KBM-7 (cell line): Measurements from ENCODE around the gene CDKN2B-AS1.

Source experiments
- DNase-seq: peaks from one replicate; pipeline ENCODE4 v3.0.0-alpha.2; 2015
- in situ Hi-C: fragments of 300-500 bp; cut with MboI; formaldehyde crosslinking; loops from 2 replicates; pipeline ENCODE4 v1.14.3; 2020; ENCODE audit warnings: low sequenced_read_pairs, low pct_unique_long_range_greater_than_20kb, mixed read lengths

Gene CDKN2B-AS1

DNA sequence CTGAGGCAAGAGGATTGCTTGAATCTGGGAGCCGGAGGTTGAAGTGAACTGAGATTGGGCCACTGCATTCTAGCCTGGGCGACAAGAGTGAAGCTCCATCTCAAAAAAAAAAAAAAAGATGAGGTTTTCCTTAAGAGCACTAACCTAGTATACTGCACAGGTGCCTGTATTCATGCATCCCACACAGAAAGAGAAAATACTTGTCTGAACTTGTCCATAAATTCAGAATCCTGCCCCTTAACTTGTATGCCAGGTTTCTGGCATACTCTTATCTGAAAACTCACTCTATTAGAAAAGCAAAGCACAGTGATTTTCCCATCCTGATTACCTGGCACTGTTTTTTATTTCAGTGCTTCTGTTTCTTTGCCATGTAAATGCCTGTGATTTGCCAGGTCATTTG is 139.8 kb downstream of the CDKN2B-AS1 start:
- in situ Hi-C loops, result no loop called here
- DNase-seq, result no peak

DNA sequence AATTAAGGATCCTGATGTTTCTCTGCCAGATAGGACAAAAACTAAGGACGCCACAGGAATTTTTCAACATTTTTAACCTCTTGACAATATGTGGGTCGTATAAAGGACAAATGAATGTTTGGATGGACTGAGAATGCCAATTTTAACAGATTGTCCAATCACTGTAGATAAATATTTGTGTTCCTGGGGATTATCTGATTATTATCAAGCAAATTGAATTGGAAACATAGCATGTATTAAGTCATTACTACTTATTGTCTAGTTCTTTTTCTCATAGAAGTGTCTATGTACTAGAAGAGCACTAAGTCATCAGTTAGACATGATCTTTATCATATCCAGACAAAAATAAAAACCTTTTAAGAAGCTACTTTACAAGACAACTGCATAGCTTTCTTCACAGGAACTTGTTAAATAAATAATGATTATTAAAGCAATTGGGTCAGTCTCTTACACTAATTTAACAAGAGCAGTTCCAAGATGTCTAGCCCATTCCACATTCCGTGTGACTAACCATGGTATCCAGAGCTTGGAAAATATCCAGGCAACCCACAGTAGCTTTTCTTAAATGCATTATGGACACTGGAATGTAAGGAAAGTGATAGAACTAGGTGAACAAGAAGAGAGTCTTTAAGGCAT is 142.0 kb downstream of the CDKN2B-AS1 start:
- in situ Hi-C loops, result no loop called here

DNA sequence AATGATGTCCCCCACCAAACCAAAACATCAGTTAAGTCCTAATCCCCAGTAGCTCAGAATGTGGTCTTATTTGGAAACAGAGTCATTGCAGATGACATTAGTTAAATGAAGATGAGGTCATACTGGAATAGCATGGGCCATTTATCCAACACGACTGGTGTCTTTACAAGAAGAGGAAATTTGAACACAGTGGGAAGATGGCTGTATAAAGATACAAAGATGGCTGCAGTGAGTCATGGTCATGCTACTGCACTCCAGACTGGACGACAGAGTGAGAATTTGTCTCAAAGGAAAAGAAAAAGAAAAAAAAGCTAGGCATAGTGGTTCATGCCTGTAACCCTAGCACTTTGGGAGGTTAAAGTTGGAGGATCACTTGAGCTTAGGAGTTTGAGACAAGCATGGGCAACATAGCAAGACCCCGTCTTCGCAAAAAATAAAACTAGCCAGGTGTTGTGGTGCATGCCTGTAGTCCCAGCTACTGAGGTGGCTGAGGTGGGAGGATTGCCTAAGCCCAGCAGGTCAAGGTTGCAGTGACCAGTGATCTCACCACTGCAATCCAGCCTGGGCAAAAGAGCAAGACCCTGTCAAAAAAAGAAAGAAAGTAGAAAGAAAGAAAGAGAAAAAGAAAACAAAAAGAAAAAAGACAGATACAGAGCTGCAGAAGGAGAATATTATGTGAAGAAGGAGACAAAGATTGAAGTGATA is 144.5 kb downstream of the CDKN2B-AS1 start:
- no peak for DNase-seq
- in situ Hi-C loops, result no loop called here

More for the DNA sequence above, 142.0 kb downstream of the CDKN2B-AS1 start:
- DNase-seq, result no peak

DNA sequence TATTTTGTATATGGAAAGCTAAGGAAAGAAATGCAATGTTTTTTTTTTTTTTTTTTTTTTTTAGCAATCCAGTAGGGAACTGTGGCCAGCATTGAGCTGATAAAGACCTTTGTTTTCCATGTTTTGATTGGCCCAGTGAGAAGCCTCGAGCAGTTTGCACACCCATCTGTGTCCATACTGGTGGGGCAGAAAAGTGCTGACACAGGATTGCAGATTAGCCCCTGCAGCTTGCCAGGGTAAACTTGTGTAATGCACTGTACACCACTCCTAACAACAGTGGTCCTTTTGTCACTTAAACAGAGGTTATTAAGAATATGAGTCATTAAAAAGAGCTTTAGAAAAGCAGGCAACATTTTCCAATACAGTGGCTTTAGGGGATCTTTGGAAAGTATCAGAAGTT is 147.3 kb downstream of the CDKN2B-AS1 start:
- no peak for DNase-seq
- in situ Hi-C loops, result no loop called here

DNA sequence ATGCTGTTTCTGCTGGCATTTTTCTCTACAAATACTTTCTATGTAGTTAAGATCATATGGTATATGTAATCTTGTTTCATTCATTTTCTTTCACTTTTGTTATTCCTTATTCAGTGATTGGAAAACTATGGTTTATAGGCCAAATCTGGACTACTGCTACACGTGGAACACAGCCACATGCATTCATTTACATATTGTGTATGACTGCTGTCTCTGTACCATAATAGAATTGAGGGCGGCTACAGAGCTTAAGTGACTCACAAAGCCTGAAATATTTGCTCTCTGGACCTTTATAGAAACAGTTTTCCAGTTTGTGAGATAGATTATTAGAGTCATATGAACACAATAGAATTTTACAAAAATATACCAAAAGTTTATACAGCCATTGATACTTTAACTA is 148.1 kb downstream of the CDKN2B-AS1 start:
- in situ Hi-C loops, result no loop called here
- no peak for DNase-seq

DNA sequence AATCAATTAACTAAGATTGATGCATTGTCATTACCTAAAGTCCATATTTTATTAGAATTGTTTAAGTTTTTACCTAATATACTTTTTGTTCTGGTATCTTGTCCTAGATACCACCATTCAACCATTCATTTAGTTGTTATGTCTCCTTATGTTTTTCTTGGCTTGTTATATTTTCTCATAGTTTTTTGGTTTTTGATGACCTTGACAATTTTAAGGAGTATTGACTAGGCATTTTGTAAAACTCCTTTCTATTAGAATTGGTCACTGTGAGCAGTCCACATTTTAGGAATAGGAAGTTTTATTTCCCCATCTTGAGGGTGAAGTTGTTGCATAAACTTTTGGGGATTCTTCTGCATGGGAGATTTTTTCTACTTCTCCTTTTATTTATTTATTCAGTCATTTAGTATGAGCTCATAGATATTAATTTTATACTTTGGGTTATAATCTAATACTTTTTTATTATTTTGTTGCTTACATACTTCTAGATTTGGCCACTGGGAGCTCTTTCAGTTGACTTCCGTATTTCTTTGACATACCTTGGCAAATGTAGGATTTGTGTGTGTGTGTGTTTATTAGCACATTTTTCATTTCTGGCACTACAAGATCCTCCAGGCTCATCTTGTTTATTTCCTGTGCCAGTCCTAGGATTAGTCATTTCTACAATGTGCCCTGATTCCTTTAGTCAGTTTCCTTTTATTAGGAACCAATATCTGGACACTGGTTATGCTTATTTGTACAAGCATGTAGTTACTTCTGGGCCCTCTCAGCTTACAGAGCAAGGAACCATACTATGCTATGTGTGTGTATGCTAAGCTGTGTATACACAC is 149.4 kb downstream of the CDKN2B-AS1 start:
- in situ Hi-C loops, result no loop called here
- DNase-seq, result no peak

DNA sequence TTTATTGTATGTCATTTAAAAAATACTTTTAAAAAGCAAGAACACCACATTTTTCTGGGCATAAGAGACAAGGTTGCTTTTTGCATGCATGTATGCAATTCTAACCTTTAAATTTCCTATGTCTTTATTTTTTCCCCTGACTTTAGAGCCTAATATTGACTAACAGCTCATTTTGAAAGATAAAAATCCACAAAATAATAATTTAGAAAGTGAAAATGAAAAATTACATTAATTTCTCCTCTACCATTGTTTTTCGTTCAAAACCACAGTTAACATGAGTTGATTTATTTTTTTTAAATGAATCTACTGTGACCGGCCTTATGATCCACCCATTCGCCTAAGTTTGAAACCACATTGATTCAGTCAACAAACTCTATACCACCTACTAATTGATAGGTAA is 152.0 kb downstream of the CDKN2B-AS1 start:
- in situ Hi-C loops, result no loop called here
- DNase-seq, result no peak

DNA sequence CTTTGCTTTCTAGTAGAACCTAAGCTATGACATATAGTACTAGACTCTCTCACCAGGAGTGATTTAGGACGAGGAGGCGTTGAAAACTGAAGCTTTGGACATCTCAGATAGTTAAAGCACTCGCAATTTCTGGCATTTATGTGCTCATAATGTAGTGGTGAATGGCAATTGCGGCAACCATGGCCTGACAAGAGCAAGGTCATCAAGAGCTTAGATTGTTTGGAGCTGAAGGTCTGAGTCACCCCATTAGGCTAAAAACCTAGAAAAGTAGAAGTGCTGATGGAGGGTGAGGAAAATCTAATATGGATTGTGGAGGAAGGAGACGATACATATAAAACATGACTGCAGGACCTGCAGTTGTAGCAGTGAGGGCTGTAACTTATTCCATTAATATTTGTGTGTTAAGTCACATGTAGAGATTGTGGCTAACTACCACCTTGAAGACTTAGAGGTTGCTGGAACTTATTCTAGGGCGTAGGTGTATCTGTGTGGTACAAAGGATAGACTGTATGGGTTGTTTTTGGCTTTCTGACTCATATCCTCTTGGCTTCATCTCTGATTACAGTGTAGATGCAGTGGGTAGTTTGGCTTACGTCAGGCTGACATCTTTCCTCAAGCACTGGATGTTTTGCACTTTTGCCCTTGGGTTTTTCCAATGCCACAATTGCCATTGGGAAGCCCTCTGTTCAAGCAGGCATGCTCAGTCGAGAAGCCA is 153.4 kb downstream of the CDKN2B-AS1 start:
- no peak for DNase-seq
- in situ Hi-C loops, result no loop called here

DNA sequence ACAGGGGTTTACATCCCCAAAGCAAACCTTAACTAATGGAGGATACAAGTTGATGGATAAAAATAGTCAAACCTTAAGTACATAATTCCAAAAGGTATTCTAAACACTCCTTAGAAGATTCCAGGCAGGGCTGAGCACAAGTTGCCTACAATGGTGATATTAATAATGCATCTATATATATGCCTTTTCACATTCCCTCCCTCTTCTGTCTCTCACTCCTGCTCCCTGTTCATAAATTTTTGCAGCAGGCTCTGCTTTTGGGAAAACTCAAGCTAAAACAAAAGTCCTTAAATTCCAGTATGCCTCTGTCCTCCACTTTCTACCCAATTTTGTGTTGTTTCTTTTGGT is 153.9 kb downstream of the CDKN2B-AS1 start:
- in situ Hi-C loops, result no loop called here
- DNase-seq, result no peak

DNA sequence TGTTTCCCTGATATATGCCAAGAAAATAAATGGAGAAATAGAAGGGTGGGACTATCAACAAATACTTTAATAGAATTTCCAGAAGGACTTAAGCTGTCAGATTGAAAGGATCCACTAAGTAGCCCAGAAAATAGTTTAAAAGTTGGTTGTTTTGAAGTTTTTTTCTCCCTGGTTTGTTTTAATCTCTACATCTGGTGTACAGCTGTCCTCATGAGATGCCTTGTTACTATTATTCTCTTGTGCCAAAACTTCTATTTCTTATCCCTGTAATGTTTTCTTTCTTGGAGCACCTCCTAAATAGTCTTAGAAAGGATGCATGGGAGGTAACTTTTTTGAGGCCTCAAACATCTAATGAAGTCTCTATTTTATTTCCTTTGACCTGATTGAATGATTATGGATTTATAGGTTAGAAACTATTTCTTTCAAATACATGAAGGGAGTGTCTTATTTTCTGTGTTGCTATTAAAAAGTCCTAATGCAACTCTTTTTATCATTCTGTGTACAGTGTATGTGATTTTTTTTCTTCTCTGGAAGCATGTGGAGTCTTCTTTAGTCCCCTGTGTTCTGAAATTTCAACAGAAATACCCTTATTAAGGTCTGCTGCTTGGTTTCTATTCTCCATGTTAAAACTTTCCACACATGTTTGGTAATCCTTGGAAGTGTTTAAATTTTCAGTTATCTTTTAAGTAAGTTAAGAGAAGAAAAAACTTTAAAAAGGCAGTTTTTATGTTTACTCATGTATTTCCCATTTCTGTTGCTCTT is 154.5 kb downstream of the CDKN2B-AS1 start:
- DNase-seq, result no peak
- in situ Hi-C loops, result no loop called here

DNA sequence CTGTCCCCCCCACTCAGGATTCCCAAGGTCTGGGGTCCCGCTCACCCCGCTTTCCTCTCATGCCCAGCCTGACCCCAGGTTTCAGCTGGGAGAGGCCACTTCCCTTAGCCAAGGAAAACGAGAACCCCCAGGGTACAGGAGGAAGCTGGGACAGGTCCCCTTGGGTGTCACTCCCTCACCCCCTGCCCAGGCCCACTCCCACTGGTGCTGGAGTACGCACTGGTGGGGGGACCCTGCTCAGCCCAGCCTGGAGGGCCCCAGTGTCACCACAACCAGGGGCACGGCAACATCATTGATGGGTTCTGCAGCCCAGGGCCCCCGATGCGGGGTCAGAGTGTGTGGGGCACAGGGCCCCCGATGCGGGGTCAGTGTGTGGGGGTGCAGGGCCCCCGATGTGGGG is 159.5 kb downstream of the CDKN2B-AS1 start:
- in situ Hi-C loops, result no loop called here
- no peak for DNase-seq

DNA sequence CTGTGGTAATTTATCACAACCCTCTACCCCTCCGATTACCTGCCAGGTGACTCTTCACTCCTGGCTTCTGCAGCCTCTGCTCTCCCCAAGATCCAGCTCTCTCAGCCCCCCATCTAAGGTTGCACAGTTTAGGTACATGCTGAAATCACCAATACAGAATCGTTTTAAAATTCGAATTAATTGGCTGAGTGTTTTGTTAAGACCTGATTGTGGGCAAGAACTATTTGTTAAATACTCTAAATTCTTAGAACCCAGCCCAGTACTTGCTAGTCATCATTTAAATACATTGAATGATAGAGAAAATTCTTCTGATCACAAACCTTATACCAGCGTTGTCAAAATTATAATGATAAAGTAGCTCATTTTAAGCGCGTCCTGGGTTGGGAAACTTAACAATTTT is 162.0 kb downstream of the CDKN2B-AS1 start:
- in situ Hi-C loops, result no loop called here
- no peak for DNase-seq

DNA sequence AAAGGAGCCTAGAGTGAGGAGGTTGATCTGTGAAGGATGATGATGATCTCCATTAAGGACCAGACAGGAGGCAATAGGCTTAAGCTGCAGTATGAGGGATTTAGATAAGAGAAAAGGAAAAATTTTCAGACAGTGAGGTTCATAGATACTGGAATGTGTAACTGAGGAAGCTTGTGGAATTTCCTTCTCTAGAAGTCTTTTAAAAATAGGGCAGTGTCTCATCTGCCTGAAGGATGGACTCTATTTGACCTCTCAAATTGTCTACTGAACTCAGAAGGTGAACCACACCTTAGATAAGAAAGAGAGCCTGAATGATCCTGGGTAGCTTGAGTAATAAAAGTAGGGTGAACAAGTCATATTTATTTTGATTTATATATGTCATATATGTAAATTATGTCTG is 162.7 kb downstream of the CDKN2B-AS1 start:
- in situ Hi-C loops, result no loop called here
- no peak for DNase-seq

DNA sequence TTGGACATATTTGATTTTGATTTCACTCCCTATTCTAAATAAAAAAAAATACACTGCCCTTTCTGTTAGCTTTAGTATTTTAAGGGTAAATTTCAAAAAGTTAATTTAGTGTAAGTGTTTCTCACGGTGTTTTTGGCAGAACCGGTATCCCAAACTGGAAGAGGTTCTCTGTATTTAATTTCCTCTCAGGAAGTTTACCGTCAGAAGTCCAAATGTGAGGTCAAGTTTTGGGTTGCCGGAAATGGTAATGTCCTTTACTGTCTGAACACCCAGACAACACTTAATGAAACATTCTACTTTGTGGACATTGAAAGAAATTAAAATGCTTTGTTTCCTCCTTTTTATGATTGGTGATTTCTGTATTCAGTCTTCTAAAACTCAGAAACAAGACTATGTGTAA is 163.2 kb downstream of the CDKN2B-AS1 start:
- in situ Hi-C loops, result no loop called here
- DNase-seq, result no peak

DNA sequence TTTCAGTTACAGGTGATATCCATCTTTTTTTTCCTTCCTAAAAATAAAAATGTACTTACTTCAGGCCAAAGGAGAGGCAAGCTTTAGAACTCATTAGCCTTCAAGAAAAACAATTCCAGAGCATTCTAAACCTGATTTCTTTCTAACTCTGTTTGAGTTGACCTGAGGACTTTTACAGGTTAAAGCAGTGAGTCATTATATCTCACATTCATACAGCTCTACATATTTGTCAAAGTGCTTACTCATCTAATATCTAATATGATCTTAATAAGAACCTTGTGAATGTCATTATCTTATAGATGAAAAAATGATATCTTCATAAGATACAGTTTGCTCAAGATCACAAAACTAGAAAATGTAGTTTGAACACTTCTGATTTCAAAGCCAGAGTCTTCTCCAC is 163.7 kb downstream of the CDKN2B-AS1 start:
- in situ Hi-C loops, result no loop called here
- no peak for DNase-seq

DNA sequence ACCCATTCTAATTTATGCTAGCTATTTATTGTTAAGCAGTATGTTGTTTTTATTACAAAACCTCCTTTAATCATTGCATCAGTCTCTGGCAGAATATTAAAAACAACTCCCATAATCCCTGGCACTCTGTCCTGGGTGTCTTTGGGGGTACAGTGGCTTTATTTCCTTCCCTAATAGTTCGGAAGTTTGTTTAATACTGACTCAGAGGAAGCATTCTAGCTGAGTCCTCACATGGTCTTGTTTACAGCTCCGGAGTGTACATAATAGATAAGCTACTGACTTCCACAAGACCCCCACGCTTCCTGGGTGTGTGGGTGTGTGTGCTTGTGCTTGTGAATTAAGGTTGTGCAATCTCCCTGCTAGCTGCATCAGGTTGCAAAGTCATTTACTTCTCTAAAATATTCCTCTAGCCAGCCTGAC is 164.3 kb downstream of the CDKN2B-AS1 start:
- DNase-seq, result peak; percentile 87
- in situ Hi-C loops, result no loop called here

DNA sequence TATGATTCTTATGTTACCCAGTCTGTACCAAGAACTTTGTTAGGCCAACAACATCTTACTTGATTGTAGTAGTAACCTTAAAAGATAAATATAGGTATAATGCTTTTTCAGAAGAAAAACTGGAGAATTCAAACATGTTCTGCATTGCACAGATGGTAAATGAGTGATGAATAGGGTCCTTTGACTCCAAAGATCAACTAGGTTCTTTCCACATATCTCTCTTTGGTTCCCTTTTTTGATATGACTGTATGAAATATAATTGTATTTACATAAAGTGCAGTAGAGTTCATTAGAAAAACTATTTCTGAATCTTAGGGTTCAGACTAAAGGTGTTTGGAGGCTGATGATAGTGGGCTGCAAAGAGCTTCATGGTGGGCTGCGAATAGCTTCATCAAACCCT is 165.0 kb downstream of the CDKN2B-AS1 start:
- in situ Hi-C loops, result no loop called here
- DNase-seq, result peak; percentile 25

DNA sequence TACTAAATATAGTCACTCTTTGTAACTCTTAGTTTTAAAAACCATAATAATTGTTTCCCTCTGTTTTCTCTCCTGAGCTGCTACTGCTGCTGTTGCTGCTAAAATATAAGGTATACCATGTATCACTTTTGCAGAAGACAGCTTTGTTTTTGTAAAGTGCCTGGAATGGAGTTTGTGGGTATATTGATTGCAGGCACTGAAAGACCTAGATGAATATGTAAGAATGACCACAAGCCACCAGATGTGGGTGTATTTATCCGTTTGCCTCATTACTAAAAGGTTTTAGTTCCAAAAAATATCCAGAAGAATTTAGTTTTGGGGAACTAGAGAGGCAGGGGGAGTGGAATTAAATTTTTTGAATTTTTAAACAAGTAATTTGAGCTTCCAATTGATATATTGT is 165.6 kb downstream of the CDKN2B-AS1 start:
- in situ Hi-C loops, result no loop called here
- DNase-seq, result peak; percentile 69

DNA sequence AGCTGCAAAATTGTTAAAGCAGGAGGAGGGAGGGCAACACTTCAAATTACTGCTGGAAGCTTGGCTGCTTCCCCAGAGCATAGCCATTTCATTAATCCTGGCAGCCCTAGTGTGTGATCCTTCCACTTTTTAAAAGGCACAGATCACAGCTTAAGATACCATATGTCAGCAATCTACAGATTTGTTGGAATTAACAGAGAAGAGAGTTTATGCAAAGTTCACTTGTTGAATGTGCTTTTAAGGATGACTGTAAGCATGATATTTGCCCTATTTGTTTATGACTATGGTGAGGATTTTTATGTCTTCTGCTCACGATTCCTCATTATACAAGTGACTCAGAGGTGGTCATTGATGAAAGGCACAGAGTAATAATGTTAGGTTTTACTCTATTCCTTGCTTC is 170.6 kb downstream of the CDKN2B-AS1 start:
- in situ Hi-C loops, result no loop called here
- DNase-seq, result no peak
